ENCODE results near the gene SPATA25.

Gene SPATA25

DNA sequence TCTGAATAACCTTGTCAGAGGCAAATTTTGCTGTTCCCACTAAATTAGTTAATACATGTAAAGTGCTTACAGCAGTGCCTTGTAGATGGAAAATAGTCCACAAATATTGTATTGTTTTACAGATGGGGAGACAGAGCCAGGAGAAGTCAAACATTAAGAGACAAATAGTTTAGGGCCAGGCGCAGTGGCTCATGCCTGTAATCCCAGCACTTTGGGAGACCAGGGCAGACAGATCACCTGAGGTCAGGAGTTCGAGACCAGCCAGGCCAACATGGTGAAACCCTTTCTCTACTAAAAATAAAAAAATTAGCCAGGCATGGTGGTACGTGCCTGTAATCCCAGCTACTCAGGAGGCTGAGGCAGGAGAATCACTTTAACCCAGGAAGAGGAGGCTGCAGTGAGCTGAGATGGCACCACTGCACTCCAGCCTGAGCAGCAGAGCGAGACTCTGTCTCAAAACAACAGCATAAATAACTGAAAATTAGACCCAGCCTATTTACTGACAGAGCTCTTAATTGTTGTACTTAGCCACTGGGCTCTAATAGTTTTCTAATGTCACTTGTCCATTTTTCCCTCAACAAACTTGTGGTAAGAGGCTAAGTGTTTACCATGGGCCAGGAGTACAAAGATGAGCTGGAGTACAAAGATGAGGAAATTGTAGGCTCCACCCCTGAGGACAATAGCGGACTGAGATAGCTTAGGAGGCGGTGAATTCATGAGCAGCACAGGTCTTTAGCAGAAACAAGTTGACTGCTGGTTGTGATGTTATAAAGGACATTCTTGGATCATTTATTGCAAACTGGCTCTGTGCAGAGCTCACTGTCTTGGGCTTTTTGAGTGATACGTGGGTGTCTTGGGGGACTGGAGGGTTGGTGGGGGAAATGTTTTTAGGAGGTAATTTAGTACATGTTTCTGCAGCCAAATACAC is 23.6 kb downstream of the SPATA25 start:
- DNase-seq: no peak

GRCh38 chr20:45861221-45862075 is 26.0 kb downstream of the SPATA25 start:
- peak; percentile 51 for DNase-seq

- DNase-seq: no peak
These were observed 26.7 kb downstream of the SPATA25 start for GRCh38 chr20:45860560-45861220.

DNA sequence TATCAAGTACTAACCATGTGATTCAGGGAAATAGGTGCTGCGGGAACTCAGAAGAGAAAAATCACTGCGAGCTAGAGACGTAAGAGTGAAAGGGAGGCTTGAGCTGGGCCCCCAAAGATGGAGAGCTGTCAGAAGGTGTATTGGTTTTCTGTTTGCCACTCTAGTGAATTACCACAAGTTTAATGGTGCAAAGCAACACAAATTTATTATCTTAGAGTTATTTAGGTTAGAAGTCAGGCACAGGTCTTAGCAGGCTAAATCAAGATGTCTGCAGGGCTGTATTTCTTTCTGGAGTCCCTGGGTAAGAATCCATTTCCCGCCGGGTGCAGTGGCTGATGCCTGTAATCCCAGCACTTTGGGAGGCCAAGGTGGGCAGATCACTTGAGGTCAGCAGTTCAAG is 27.5 kb downstream of the SPATA25 start:
- no peak for DNase-seq

GRCh38 chr20:45857882-45858216 is 29.6 kb downstream of the SPATA25 start:
- DNase-seq: no peak

- DNase-seq: peak; percentile 99
These were observed 30.1 kb downstream of the SPATA25 start, which contains the start of the genes ACOT8 and ZSWIM3 for GRCh38 chr20:45857114-45857881. Gene ACOT8 (minus strand): TSS chr20:45857392. CDS start chr20:45857315, 77 bp downstream. Gene ZSWIM3 (plus strand): TSS chr20:45857614. CDS start chr20:45857826, 212 bp downstream.

DNA sequence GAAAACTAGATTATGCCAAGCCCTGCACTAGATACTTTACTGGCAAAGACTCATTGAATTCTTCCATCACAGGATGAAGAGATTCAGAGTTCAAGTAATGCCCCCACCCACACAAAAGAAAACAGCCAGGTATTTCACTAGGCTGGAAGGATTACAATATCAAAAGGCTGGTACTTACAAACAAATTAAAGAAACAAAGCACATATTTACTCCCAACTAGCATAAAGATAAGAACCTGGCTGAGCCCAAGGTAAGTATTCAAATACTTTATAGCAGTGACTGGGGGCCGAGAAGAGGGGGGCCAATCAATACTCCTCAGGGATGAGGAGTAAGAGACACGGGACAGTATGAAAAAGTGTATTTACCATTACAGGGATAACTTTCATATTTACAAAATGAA is 33.9 kb downstream of the SPATA25 start:
- no peak for DNase-seq

GRCh38 chr20:45852326-45852725 is 35.1 kb downstream of the SPATA25 start:
- DNase-seq: no peak

- DNase-seq: no peak
These were observed 35.9 kb downstream of the SPATA25 start for GRCh38 chr20:45851501-45851900.

DNA sequence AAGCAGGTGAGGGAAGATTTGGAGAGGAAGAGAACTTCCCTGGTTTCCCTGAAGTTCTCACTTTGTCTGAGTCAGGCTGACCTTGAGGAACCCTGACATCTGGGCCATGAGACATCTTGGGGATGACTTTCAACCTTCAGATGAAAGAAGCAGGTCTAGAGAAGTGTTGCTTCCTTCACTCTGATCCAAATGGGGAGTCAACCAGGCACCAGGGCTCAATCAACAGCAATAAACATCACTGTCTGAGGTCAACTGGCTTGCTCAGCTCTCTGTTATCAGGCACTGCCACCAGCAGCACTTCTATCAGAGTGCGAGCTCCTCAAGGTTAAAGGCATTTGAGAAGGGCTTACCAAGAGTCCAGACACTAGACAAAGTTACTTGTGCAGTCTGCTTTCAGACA is 36.5 kb downstream of the SPATA25 start:
- DNase-seq: no peak

DNA sequence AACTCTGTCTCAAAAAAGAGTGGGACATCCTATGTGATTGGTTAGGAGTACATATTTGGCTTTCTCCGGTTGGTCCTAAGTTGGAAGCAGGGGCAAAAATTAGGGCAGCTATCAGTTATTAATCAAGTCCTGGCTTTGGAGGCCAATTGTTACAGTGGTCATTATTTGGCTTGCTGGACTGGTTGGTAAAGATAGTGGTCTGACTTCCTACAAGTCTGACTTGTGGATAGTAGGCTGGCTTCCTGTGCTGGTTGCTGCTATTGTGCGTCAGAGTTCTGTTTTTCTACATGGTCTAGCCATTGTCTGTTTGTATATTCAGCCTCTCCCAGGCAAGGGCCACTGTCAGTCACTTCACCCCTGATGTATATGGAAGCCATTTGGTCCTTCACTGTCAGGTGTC is 37.2 kb downstream of the SPATA25 start:
- no peak for DNase-seq

- no peak for DNase-seq
These were observed 38.3 kb downstream of the SPATA25 start for GRCh38 chr20:45848969-45849582.

- DNase-seq: no peak
These were observed 39.0 kb downstream of the SPATA25 start for GRCh38 chr20:45848421-45848820.

DNA sequence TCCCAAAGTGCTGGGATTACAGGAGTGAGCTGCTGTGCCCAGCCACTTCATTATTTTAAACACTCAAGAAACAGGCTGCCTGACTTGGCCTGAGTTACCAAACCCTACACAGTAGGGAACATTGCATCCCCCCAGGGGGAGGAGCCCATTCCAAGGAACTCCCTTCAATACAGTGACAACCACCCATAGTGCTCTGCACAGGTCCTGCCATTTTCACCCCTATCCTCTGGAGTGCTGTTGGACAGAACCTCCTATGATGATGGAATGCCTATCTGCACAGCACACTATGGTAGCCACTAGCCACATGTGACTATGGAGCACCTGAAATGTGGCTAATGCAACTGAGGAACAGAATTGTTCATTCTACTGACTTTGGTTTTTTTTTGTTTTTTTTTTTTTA is 42.0 kb downstream of the SPATA25 start:
- DNase-seq: no peak

- no peak for DNase-seq
These were observed 43.9 kb downstream of the SPATA25 start for GRCh38 chr20:45843506-45843905.

GRCh38 chr20:45842169-45842812 is 45.1 kb downstream of the SPATA25 start:
- DNase-seq: no peak

DNA sequence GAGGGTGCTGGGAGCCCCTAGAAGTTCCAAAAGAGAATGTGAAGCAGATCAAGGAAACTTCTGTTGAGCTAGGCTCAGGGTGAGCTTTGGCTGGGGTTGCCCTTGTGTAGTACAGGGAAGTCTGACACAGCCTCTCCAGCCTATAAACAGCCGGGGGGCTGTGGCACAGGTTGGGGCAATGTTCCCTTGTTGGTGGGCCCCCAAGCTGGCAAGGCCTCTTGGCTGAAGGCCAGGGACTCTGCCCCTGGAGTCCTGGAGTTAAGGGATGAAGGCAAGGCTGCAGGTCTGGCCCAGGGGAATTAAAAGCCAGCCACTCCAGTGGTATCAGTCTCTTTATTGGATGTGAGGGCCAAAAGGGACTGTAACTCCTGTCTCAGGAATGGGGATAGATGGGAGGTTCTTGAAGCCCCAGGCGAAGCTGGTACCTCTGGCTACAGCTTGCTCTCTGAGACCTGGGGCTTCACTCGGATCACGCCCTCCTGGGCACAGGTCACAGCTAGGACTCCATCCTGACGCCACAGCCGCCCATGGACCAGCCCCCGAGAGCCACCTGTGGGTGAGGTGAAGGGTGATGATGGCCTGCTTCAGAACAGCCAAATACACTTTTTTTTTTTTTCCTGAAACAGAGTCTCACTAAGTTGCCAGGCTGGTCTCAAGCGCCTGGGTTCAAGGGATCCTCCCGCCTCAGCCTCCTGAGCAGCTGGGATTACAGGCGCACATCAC is 45.9 kb downstream of the SPATA25 start:
- no peak for DNase-seq

DNA sequence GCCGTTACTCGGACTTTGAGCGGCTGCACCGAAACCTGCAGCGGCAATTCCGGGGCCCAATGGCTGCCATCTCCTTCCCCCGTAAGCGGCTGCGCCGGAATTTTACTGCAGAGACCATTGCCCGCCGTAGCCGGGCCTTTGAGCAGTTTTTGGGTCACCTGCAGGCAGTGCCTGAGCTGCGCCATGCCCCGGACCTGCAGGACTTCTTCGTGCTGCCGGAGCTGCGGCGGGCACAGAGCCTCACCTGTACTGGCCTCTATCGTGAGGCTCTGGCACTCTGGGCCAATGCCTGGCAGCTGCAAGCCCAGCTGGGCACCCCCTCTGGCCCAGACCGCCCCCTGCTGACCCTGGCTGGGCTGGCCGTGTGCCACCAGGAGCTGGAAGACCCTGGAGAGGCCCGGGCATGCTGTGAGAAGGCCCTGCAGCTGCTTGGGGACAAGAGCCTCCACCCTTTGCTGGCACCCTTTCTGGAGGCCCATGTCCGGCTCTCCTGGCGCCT is 46.7 kb downstream of the SPATA25 start:
- DNase-seq: no peak

GRCh38 chr20:45836841-45837240 is 50.6 kb downstream of the SPATA25 start:
- no peak for DNase-seq

Data from NCI-H1694 (cell line).